GM19023 (cell line): ENCODE measurements around the gene KRTAP10-10.
"Not testable (repeated sequence)": the region's sequence is repeated elsewhere in the genome, so short reads cannot be mapped to it uniquely, and the experiment has no call there.

Experiments used
- ATAC-seq: cut with Tn5 transposase; IDR thresholded peaks from one replicate; pipeline ENCODE4 v1.9.1; 2021; ENCODE audit warnings: mild to moderate bottlenecking, moderate library complexity; ENCODE audit not compliant: unreplicated experiment

The KRTAP10-10 gene

DNA sequence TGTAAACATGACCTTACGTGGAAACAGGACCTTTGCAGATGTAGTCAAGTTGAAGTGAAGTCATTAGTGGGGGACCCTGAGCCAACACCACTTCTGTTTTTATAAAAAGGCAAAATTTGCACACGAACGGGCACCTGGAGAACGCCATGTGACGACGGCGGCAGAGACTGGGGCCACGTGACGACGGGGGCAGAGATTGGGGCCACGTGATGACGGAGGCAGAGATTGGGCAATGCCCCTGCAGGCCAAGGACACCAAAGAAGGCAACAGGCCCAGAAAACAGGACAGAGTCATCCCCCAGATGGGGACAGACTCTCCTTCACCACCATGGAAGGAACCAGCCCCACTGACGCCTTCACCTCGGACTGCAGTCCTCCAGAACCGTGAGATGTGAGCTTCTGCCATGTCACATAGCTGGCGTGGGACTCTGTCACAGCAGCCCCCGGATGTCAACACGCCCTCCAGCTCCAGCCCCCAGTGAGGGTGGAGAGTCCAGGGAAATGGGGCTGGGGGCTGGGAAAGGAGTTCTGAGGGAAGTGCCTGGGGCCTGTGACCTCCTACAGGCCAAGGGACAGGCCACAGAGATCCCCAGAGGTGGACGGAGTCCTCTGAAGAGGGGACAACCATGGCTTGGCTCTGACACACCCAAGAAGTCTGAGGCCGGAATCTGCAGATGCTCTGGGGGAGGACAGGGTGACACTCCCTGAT, 13.3 kb downstream of the KRTAP10-10 start:
- no peak for ATAC-seq

DNA sequence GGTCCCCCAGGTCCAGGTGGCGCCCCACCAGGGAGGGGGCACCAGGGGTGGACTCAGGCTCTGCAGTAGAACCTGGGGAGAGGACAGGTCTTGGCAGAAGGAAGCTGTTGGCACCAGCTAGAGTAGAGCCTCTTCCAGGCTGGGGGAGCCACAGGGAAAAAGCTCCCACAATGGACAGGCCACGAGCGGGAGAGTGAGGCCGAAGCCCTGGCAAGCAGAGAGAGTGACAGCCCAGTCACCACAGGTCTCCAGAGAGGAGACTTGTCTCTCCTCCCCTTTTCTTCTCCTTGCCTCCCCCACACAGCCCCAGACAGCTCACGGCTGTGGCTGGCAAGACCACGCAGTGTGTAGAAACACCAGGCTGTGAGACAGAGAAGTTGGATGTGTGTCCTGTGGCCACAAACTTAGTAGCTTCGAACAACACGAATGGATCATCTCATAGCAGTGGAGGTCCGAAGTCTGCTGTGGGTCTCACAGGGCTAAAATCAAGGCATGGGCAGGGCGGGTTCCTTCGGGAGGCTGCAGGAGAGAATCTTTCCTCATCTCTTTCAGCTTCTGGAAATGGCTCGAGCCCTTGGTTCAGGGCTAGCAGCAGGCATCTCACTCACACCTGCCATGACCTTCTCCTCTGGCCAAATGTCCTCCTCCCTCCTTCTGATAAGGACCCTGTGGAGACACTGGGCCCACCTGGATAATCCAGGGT, 14.0 kb downstream of the KRTAP10-10 start:
- ATAC-seq: no peak

DNA sequence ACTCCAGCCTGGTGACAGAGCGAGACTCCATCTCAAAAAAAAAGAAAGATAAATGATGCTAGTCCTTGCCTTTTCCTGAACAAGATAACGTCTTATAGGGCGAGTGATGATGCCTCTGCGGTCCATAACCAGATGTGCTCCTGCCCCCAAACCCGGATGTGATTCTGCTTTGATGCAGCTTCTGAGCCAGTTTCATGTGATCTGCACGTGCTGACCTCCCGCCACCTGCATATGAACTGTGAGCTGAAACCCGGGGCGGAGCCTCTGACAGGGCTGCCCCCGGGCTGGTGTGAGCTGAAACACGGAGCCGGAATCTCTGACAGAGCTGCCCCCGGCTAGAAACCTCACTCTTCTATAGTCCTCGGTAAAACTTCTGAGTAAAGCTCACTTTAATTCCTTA, 16.0 kb downstream of the KRTAP10-10 start:
- ATAC-seq: no peak

DNA sequence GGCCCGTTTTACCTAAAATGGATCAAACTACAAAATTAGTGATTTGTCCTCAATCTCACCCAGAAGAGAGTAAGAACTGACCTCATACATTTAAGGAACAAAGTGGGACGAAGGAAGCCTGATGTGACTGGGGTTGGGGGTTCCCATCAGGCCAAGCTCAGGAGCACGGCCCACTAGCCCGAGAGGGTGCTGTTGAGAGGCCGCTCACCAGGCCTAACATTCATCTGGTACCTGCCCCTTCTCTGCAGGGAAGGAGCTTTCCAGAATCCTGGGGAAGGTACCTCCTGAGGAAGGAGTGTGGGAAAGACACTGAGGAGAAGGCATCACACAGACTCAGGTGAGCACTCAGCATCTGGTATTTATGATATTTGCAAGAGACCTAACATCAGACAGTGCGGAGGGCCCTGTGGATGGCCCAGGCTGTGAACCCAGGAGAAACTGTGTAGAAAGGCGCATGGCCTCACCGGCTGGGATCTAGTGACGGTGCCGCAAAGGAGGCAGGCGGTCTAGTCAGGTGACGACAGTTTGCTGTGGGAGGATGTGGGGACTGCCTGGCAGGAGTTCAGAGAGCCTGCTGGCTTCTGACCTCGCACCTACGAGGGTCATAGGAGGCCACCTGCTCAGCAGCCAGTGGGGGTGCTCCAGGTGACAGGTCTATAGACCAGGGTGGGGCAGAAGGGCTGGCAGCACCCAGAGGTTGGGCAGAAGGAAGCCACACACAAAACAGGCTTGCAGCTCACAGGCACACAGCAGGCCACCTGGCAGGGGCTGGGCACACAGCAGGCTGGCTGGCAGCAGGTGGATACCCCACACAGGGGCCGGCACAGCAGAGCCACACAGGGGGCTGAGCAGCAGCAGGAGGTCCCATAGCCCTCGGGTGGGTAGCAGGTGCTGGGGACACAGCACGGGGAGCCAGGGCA, 16.8 kb downstream of the KRTAP10-10 start:
- ATAC-seq: no peak

DNA sequence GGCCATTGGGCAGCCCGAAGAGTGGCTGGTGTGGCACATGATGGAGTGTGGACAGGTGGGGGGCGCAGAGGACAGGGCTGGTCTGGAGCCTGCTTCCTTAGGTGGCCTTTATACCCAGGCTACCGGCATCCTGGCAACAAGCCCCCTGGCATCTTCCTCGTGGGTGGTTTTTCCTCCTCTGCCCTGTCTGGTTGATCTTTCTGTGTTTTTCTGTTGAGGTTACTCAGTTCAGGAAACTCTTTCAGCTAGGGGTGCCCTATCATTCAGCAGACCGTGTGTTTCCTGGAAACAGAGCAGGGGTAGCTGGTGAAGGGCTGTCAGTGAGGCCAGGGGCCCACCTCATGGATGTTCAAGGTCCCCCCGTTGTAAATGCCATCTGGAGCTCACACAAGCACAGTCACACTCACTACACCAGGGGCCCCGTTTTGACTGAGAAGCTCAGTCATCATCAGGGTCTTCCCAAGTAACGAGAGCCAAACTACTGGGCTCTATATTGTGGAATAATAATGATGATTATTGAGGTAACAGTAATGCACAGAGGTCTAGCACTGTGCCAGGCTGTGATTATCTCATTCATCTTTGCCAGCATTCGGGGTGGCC, 17.5 kb downstream of the KRTAP10-10 start, which contains the start of gene KRTAP12-4:
Gene KRTAP12-4 (minus strand): TSS at position 84 of the 600 bp plus-strand sequence. CDS start 45 bp downstream, at position 39.
- no peak for ATAC-seq

DNA sequence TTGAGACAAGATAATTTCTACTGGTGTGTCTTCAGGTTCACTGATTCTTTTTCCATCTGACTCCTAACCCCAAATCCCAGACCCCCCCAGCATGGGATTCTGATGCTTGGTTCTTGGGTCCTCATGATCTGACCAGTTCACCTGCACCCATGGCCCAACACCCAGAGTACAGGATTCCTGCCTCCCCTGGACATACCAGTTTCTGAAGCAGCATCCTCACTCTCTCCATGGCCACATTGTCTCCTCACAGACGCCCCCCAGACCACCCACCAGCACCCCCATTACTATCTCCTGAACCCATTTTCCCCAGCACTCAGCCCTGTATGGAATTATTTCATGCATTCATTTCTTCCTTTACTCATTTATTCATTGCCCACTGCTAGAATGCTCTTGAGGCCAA, 19.7 kb downstream of the KRTAP10-10 start:
- no peak for ATAC-seq

DNA sequence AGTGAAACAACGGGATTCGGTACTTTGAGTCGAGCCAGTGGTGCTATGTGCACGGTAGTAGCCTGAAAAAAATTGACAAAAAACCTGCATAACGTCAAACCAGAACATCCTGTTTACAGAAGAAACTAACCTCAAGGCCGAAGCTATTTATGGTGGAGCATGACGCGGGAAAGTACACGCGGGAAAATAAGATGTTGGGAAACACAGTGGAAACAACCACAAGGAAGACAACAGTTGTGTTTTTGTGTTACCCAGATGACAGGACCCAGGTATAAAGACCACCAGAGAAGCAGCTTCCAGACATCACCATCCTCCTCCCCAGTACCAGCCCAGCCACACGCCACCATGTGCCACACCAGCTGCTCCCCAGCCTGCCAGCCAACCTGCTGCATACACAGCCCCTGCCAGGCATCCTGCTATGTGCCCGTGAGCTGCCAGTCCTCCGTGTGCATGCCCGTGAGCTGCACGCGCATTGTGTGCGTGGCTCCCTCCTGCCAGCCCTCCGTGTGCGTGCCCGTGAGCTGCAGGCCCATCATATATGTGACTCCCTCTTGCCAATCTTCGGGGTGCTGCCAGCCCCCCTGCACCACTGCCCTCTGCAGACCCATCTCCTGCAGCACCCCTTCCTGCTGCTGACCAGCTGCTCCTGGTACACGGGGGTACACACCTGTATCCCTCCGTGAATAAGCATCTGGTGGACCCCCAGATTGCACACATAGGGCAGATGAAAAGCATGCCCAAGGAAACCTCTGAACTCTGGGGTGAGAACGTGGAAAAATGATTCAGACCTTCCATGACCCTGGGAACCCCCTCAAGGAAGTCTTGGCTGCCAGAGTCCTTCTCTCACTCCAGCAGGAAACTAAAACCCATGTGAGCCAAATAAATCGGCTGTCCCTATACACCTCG, 20.7 kb downstream of the KRTAP10-10 start, which contains the start of gene KRTAP12-3:
Gene KRTAP12-3 (plus strand): TSS at position 298 of the 906 bp plus-strand sequence. CDS start 48 bp downstream, at position 346.
- no peak for ATAC-seq

DNA sequence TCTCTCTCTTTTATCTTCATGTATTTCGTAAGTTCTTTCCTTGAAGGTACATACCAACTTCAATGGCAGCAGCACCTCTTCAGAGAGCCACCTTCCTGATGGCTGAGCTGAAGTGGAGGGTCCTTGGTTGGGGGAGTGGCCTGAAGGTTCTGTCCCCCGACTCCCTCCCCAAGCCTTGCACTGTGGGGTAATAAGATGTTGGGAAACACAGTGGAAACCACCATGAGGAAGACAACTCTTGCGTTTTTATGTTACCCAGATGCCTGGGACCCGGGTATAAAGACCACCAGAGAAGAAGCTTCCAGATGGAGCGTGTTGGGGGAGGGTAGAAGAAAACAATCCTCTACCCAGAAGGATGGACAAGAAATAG, 21.4 kb downstream of the KRTAP10-10 start:
- no peak for ATAC-seq

DNA sequence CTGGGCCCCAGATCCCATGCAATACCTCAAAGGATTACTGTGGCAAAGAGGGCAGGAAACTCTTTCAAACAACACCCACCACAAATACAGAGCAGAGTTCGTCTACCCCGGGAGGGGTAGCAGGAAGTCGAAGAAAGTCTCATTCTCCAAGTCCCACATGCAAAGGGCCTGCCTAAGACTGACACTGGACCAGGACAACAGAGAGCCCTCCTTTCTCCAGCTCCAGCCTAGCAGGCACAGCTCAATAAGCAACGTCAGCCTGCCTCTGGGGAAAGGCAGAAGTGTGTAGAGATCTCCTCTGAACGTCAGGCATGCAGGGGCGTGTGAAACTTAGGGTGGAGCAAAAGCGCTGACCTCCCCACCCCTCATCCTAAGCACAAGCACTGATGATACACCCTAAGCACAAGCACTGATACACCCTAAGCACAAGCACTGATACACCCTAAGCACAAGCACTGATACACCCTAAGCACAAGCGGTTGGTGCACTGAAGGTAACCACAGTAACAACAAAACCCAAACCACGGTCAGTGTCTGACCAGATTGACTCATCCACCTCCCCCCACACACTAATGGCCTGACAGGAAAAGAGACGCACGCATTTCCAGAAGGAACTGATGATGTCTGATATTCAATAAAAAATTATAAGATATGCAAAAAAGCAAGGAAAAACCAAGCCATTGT, 21.9 kb downstream of the KRTAP10-10 start:
- no peak for ATAC-seq

DNA sequence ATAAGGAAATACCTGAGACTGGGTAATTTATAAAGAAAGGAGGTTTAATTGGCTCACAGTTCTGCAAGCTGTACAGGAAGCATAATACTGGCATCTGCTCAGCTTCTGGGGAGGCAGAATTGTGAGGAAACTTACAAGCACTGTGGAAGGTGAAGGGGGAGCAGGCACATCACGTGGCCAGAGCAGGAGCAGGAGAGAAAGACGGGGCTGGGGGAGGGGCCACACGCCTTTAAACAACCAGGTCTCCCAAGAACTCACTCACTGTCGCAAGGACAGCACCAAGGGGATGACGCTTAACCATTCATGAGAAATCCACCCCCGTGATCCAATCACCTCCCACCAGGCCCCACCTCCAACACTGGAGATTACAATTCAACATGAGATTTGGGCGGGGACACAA, 24.4 kb downstream of the KRTAP10-10 start:
- ATAC-seq: not testable (repeated sequence)

DNA sequence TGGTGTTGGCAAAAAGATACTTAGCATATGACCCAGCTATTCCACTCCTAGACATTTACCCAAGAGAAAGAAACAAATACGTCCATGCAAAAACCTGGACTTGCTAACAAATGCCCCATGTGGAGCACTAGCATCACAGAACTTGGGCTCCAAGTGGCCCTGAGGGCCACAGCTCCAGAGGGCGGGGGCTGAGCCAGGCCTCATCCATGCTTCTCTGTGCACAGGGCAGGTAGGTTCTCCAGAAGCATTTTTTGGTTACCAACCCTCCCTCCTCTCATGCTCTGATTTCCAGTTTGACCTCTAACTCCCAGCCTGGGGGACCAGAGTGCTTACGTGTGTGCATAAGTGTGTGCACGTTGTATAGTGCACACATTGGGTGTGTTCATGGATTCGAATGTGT, 27.5 kb downstream of the KRTAP10-10 start:
- no peak for ATAC-seq

DNA sequence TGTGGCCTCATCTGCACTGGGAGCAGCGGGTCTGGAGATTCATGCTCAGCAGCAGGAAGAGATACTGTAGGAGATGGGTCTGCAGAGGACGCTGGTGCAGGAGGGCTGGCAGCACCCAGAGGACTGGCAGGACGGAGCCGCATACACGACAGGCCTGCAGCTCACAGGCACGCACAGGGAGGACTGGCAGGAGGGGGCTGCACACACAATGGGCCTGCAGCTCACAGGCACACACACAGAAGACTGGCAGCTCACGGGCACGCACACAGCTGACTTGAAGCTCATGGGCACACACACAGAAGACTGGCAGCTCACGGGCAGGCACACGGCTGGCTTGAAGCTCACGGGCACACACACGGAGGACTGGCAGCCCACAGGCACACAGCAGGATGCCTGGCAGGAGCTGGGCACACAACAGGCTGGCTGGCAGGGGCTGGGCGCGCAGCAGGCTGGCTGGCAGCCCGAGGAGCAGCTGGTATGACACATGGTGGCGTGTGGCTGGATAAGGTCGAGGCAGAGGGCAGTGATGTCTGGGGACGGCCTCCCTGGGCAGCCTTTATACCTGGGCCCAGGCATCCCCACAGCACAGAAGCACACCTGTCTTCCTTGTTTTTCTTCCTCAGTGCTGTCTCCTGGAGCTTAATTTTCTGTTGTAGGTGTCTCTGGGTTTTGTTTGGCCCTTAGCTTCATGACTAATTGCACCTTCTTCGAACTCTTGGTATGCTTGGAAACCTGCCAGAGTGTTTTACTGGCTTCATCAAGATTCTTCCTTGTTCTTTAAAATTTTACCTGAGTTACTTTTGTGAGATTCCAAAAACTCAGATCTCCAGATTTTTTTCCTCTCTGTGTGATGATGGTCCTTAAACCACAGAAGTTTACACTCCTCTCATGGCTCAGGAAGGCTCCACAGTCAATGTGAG, 29.5 kb downstream of the KRTAP10-10 start, which contains the start of gene KRTAP12-2:
Gene KRTAP12-2 (minus strand): TSS at position 527 of the 920 bp plus-strand sequence. CDS start 41 bp downstream, at position 486.
- ATAC-seq: no peak

DNA sequence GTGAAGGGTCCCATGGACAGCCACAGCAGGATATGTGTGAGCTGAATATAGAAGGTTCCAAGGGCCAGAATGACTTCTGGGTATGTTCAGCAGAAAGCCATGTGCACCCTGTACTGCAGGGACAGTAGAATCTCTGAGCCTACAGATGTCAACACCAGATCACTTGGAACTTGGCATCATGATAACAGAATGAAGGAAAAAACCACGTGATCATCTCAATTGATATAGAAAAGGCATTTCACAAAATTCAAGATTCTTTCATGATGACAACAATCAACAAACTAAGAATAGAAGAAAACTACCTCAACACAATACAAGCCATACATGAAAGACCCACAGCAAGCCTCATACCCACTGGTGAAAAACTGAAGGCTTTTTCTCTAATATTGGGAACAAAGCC, 30.5 kb downstream of the KRTAP10-10 start:
- ATAC-seq: no peak

DNA sequence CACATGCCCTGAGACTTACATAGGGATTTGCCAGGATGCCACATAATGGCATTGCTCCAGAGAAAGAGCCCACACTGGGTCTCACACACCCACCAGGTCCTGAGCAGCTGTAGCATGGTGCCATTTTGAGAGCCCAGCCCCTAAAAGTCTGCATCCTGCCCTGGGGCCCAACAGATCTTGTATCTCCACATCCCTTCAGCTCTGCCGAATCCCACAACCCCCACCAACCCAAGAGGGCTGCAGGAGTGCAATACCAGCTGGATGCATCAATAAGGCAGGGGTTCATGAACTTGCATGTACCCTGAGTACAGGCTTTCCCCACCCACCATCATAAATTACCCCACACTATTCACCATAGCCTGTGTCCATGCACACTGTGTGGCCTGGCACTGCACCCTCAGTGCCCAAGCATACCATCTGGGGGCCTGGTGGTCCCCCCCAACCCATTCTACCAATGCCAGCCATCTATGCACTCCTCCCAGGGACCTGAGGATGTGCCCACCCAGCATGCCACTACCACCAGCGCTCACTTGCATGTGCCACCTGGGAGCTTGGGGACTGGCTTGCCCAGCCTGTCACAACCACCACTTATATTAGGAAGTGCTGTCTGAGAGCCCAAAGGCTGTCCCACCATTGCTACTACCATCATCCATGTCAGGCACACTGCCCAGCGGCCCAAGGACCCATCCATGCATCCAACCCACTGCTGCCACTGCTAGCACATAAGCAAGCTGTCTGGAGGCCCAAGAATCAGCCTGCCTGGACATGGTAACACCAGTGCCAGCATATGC, 33.7 kb downstream of the KRTAP10-10 start:
- no peak for ATAC-seq

DNA sequence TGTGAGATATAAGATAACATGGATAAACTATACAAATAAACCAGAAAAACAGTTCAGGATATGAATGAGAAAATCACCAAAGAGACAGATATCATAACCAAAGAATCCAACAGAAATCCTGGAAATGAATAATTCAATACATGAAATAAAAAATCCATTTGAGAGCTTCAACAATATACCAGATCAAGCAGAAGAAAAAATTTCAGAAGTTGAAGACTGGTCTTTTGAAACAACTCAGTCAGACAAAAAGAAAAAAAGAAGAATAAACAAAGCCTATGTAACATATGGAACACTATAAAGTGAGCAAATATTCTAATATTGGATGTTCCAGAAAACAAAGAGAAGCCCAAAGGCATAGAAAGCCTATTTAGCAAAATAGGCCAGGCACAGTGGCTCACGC, 34.8 kb downstream of the KRTAP10-10 start:
- no peak for ATAC-seq

DNA sequence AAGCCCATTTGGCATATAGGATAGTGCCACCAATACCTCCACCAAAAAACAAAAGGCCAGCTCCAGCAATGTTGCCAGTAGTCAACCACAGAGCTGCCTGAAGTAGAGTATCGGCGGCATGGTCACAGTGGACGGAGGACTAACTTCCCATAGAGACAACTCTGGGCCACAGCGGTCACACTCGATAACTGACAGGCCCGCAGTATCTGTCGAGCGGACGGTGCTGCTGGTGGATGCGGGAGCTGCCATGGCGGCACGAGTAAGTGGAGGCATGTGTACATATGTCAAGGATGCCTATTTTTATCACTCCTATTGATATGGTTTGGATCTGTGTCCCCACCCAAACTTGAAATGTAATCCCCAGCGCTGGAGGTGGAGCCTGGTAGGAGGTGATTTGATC, 40.7 kb downstream of the KRTAP10-10 start:
- no peak for ATAC-seq

DNA sequence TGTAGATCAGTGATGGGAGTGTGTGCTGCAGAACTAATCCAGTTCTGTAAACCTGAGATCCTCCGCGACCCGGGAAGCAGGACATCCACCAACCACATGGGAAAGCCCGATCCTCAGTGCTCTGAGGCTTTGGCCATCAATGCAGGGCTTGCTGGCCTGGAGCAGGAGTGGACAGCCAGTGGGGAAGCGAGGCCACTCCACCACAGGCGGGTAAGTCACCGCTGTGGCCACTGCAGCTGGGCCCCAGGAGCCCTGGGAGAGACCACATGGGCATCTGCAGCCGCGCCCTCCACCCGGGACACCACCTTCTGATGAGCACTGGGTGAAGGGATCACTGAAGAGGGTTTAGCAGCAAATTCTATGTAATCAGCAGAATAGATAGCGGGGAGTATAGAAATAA, 44.0 kb downstream of the KRTAP10-10 start:
- ATAC-seq: no peak
